Mesenchymal stem cell (in vitro differentiated cells and primary cell): ENCODE measurements around the gene HSP90AA1.

Source experiments
- DNase-seq: peaks from one replicate; pipeline ENCODE4 v3.0.0-alpha.2; 2013
- H2AFZ ChIP-seq: one replicate; pipeline ENCODE4 v1.6.1; 2013; ENCODE audit warnings: low read depth, mild to moderate bottlenecking, control low read depth, inconsistent platforms, low read length, moderate library complexity
- H2AK5ac ChIP-seq: 2 replicates; pipeline ENCODE4 v1.6.1; 2013; ENCODE audit warnings: low read length, moderate library complexity, mild to moderate bottlenecking, inconsistent platforms; ENCODE audit not compliant: severe bottlenecking
- H2BK120ac ChIP-seq: one replicate; pipeline ENCODE4 v1.6.1; 2013; ENCODE audit warnings: low read depth, mild to moderate bottlenecking, inconsistent platforms, low read length, moderate library complexity
- H2BK12ac ChIP-seq, 2 experiments: one replicate each; pipeline ENCODE4 v1.6.1; 2013; ENCODE audit warnings: inconsistent platforms in 2 of 2, low read length in 2 of 2, mild to moderate bottlenecking in 2 of 2, moderate library complexity in 2 of 2, control low read depth in 1 of 2
- H2BK15ac ChIP-seq: one replicate; pipeline ENCODE4 v1.6.1; 2013; ENCODE audit warnings: mild to moderate bottlenecking, low read depth, inconsistent platforms; ENCODE audit not compliant: poor library complexity, severe bottlenecking
- H2BK5ac ChIP-seq: 2 replicates; pipeline ENCODE4 v1.6.1; 2013; ENCODE audit warnings: low read depth, mild to moderate bottlenecking, low read length, control low read depth, inconsistent platforms; ENCODE audit not compliant: poor library complexity, severe bottlenecking
- H3K14ac ChIP-seq, 2 experiments: one replicate each; pipeline ENCODE4 v1.6.1; 2013; ENCODE audit warnings: inconsistent platforms in 2 of 2, low read length in 2 of 2, control low read depth in 1 of 2, mild to moderate bottlenecking in 1 of 2, moderate library complexity in 1 of 2
- H3K18ac ChIP-seq, 2 experiments: one replicate each; pipeline ENCODE4 v1.6.1; 2013; ENCODE audit warnings: inconsistent platforms in 2 of 2, low read length in 2 of 2, control low read depth in 1 of 2, low read depth in 1 of 2, mild to moderate bottlenecking in 1 of 2
- H3K23ac ChIP-seq, 2 experiments: one replicate each; pipeline ENCODE4 v1.6.1; 2013; ENCODE audit warnings: inconsistent platforms in 2 of 2, low read length in 2 of 2, mild to moderate bottlenecking in 2 of 2, moderate library complexity in 2 of 2, control low read depth in 1 of 2
- H3K27ac ChIP-seq: 2 replicates; pipeline ENCODE4 v1.5.1; 2013; ENCODE audit warnings: mild to moderate bottlenecking, moderate library complexity, low read length, control low read depth, inconsistent platforms; ENCODE audit not compliant: poor library complexity, severe bottlenecking
- H3K27me3 ChIP-seq, 2 experiments: 2 replicates each; pipeline versions ENCODE4 v1.6.1 to v1.7.0; 2013; ENCODE audit warnings: low read length in 2 of 2, mild to moderate bottlenecking in 2 of 2, moderate library complexity in 2 of 2, control low read depth in 1 of 2, inconsistent platforms in 1 of 2; ENCODE audit not compliant: control insufficient read depth in 1 of 2, insufficient read depth in 1 of 2
- H3K36me3 ChIP-seq, 2 experiments: 2 replicates each; pipeline versions ENCODE4 v1.6.1 to v1.7.0; 2013; ENCODE audit warnings: low read length in 2 of 2, control low read depth in 1 of 2, inconsistent platforms in 1 of 2, low read depth in 1 of 2, mild to moderate bottlenecking in 1 of 2; ENCODE audit not compliant: insufficient read depth in 2 of 2, control insufficient read depth in 1 of 2
- H3K4ac ChIP-seq, 2 experiments: one replicate each; pipeline ENCODE4 v1.6.1; 2013; ENCODE audit warnings: inconsistent platforms in 2 of 2, low read length in 2 of 2, mild to moderate bottlenecking in 2 of 2, moderate library complexity in 2 of 2, control low read depth in 1 of 2, low read depth in 1 of 2
- H3K4me1 ChIP-seq: 2 replicates; pipeline ENCODE4 v1.6.1; 2013; ENCODE audit warnings: low read depth, low read length, control low read depth; ENCODE audit not compliant: control insufficient read depth, insufficient read depth
- H3K4me2 ChIP-seq: 2 replicates; pipeline ENCODE4 v1.6.1; 2013; ENCODE audit warnings: low read length, mild to moderate bottlenecking, inconsistent platforms; ENCODE audit not compliant: poor library complexity, severe bottlenecking
- H3K4me3 ChIP-seq, 2 experiments: 2 replicates each; pipeline versions ENCODE4 v1.5.1 to v1.7.0; 2013; ENCODE audit warnings: low read length in 2 of 2, mild to moderate bottlenecking in 2 of 2, control low read depth in 1 of 2, low read depth in 1 of 2; ENCODE audit not compliant: insufficient read depth in 1 of 2
- H3K79me1 ChIP-seq: replicated peaks from 2 replicates; pipeline ENCODE4 v1.6.1; 2013; ENCODE audit warnings: mild to moderate bottlenecking, control low read depth, low read length, inconsistent platforms; ENCODE audit not compliant: poor library complexity, severe bottlenecking
- H3K9ac ChIP-seq: 2 replicates; pipeline ENCODE4 v1.7.0; 2013; ENCODE audit warnings: mild to moderate bottlenecking, low read length, moderate library complexity
- H3K9me3 ChIP-seq: 2 replicates; pipeline ENCODE4 v1.7.0; 2013; ENCODE audit warnings: mild to moderate bottlenecking, low read length; ENCODE audit not compliant: control insufficient read depth
- H4K8ac ChIP-seq: one replicate; pipeline ENCODE4 v1.6.1; 2013; ENCODE audit warnings: inconsistent platforms, mild to moderate bottlenecking, low read length, moderate library complexity
- H4K91ac ChIP-seq: one replicate; pipeline ENCODE4 v1.6.1; 2013; ENCODE audit warnings: mild to moderate bottlenecking, low read length, inconsistent platforms
- WGBS: methylation state at CpG from one replicate; pipeline ENCODE4 v1.1.7; 2013; ENCODE audit warnings: mixed read lengths; 5-methylcytosine and 5-hydroxymethylcytosine counted together

HSP90AA1 gene

GRCh38 chr14:102121567-102121966 is 34.7 kb upstream of the HSP90AA1 start:
- no CpG with 5 or more reads among the region's 1 CpG for WGBS
- H3K9me3 ChIP-seq, result no peaks in the 10 kb centered on the region
- no peak overlapping the region for H3K23ac ChIP-seq
- no peak overlapping the region for H2BK5ac ChIP-seq
- H2AK5ac ChIP-seq, result no peak overlapping the region
- no peak overlapping the region for H4K8ac ChIP-seq
- H3K79me1 ChIP-seq, result peaks cover 11% of the 10 kb centered on the region
- H2BK12ac ChIP-seq, result no peak overlapping the region
- H3K27ac ChIP-seq, result no peak overlapping the region
- H3K4me2 ChIP-seq, result no peak overlapping the region
- no peak overlapping the region for H3K14ac ChIP-seq
- no peaks in the 10 kb centered on the region for H3K27me3 ChIP-seq
- no peak overlapping the region for H3K9ac ChIP-seq
- H2BK120ac ChIP-seq, result no peak overlapping the region
- H3K18ac ChIP-seq, result no peak overlapping the region
- DNase-seq, result no peak
- no peak overlapping the region for H3K4me3 ChIP-seq
- H3K4ac ChIP-seq, result no peak overlapping the region
- H2AFZ ChIP-seq, result no peak overlapping the region
- H4K91ac ChIP-seq, result no peak overlapping the region
- peaks cover 18% of the 10 kb centered on the region for H3K4me1 ChIP-seq
- peaks cover 0 to 12% of the 10 kb centered on the region in 2 experiments for H3K36me3 ChIP-seq
- no peak overlapping the region for H2BK15ac ChIP-seq

- H3K9me3 ChIP-seq, result no peaks in the 10 kb centered on the region
- H2BK15ac ChIP-seq, result no peak overlapping the region
- DNase-seq, result no peak
- H4K8ac ChIP-seq, result no peak overlapping the region
- H3K36me3 ChIP-seq, result peaks cover 0 to 15% of the 10 kb centered on the region in 2 experiments
- H3K18ac ChIP-seq, result no peak overlapping the region
- no peak overlapping the region for H3K4ac ChIP-seq
- no peak overlapping the region for H3K9ac ChIP-seq
- H4K91ac ChIP-seq, result no peak overlapping the region
- no peak overlapping the region for H2BK12ac ChIP-seq
- H2BK5ac ChIP-seq, result no peak overlapping the region
- no peak overlapping the region for H2BK120ac ChIP-seq
- H2AK5ac ChIP-seq, result no peak overlapping the region
- no peak overlapping the region for H2AFZ ChIP-seq
- H3K4me1 ChIP-seq, result peaks cover 17% of the 10 kb centered on the region
- H3K4me3 ChIP-seq, result no peak overlapping the region
- H3K14ac ChIP-seq, result no peak overlapping the region
- H3K27me3 ChIP-seq, result no peaks in the 10 kb centered on the region
- H3K4me2 ChIP-seq, result no peak overlapping the region
- no peak overlapping the region for H3K27ac ChIP-seq
- 69% methylated on average over 1 of the region's 1 CpG for WGBS
- H3K23ac ChIP-seq, result no peak overlapping the region
- peaks cover 12% of the 10 kb centered on the region for H3K79me1 ChIP-seq
Observed at GRCh38 chr14:102120888-102121287, 34.0 kb upstream of the HSP90AA1 start.

GRCh38 chr14:102117852-102118251 is 31.0 kb upstream of the HSP90AA1 start:
- Histone ChIP-seq H4K8ac (no peak overlapping the region), H3K27me3 (no peaks in the 10 kb centered on the region), H2BK5ac (no peak overlapping the region), H3K18ac (no peak overlapping the region), H3K79me1 (peaks cover 6% of the 10 kb centered on the region), H3K9me3 (no peaks in the 10 kb centered on the region), H3K4me3 (peak overlapping the region in 1 of 2 experiments; percentile 1), H4K91ac (no peak overlapping the region), H3K27ac (no peak overlapping the region), H2BK120ac (no peak overlapping the region), H2AFZ (no peak overlapping the region), H3K4me1 (peaks cover 11% of the 10 kb centered on the region), H3K9ac (no peak overlapping the region), H3K14ac (peak overlapping the region in 1 of 2 experiments; percentile 79), H3K36me3 (peaks cover 0 to 15% of the 10 kb centered on the region in 2 experiments), H2AK5ac (no peak overlapping the region), H3K4ac (no peak overlapping the region), H3K23ac (peak overlapping the region in 1 of 2 experiments; percentile 79), H3K4me2 (no peak overlapping the region), H2BK12ac (no peak overlapping the region), H2BK15ac (no peak overlapping the region)
- no peak for DNase-seq
- 90% methylated on average over 3 of the region's 3 CpGs for WGBS

- Histone ChIP-seq H3K27ac (no peak overlapping the region), H2AK5ac (no peak overlapping the region), H3K4ac (no peak overlapping the region), H3K23ac (no peak overlapping the region), H3K4me2 (no peak overlapping the region), H2BK15ac (no peak overlapping the region), H2AFZ (no peak overlapping the region), H3K14ac (peak overlapping the region in 1 of 2 experiments; percentile 44), H4K91ac (no peak overlapping the region), H3K4me3 (no peak overlapping the region), H3K27me3 (no peaks in the 10 kb centered on the region), H2BK120ac (no peak overlapping the region), H3K18ac (no peak overlapping the region), H3K9me3 (no peaks in the 10 kb centered on the region), H4K8ac (no peak overlapping the region), H3K79me1 (peaks cover 6% of the 10 kb centered on the region), H3K9ac (no peak overlapping the region), H2BK12ac (no peak overlapping the region), H3K4me1 (peaks cover 11% of the 10 kb centered on the region), H2BK5ac (no peak overlapping the region), H3K36me3 (peaks cover 0 to 15% of the 10 kb centered on the region in 2 experiments)
- DNase-seq, result no peak
- 93% methylated on average over 13 of the region's 13 CpGs for WGBS
Observed at GRCh38 chr14:102116361-102117180, 29.7 kb upstream of the HSP90AA1 start.
